NT2/D1 (cell line): Measurements from ENCODE around the gene MAGI3.

Source experiments
- DNase-seq: peaks from one replicate; pipeline ENCODE4 v3.0.0-alpha.2; 2011; ENCODE audit warnings: low read depth, low spot score
- H3K27me3 ChIP-seq: 2 replicates; pipeline ENCODE4 v1.6.0; 2011; ENCODE audit warnings: mild to moderate bottlenecking; ENCODE audit not compliant: insufficient read length, insufficient read depth
- H3K36me3 ChIP-seq: 2 replicates; pipeline ENCODE4 v1.6.1; 2011; ENCODE audit warnings: mild to moderate bottlenecking, low read length, mixed read lengths; ENCODE audit not compliant: insufficient read depth, insufficient read length
- H3K4me1 ChIP-seq: 2 replicates; pipeline ENCODE4 v1.5.1; 2011; ENCODE audit not compliant: insufficient read depth, insufficient read length
- H3K4me3 ChIP-seq: 2 replicates; pipeline ENCODE4 v1.5.1; 2011; ENCODE audit warnings: low read depth; ENCODE audit not compliant: insufficient read length
- H3K9ac ChIP-seq: 2 replicates; pipeline ENCODE4 v1.6.0; 2011; ENCODE audit warnings: low read depth; ENCODE audit not compliant: insufficient read length
- H3K9me3 ChIP-seq: 2 replicates; pipeline ENCODE4 v1.5.1; 2011; ENCODE audit warnings: mild to moderate bottlenecking, low read length; ENCODE audit not compliant: insufficient read depth
- SUZ12 ChIP-seq: IDR thresholded peaks from 2 replicates; pipeline ENCODE4 v1.6.1; 2011; ENCODE audit not compliant: insufficient read length, insufficient read depth; ENCODE audit errors: extremely low read depth
- YY1 ChIP-seq: IDR thresholded peaks from 2 replicates; pipeline ENCODE4 v1.6.1; 2011; ENCODE audit not compliant: insufficient read length, insufficient read depth
- ZNF274 ChIP-seq: IDR thresholded peaks from 2 replicates; pipeline ENCODE4 v1.6.1; 2011; ENCODE audit warnings: mild to moderate bottlenecking, low read depth, low read length

MAGI3 gene

DNA sequence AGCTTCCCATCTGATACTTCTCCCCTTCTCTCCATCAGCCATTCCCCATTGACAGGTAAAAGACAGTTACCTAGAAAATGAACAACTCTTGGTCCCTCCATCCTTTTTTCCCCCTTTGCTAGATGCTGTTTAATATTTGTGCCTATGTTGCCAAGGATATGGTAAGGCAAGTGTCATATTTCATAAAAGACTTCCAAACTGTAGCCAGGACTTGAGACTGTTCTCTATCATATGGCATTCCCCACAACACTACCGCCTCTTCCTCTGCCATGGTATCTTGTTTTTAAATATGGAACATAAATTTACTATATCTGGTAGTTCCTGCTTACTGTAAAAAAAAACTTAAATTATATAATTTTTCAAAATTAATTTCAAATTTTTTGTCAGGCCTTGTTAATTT, 271.8 kb downstream of the MAGI3 start:
- Histone ChIP-seq H3K4me1 (no peaks in the 10 kb centered on the region), H3K36me3 (peaks cover 2% of the 10 kb centered on the region), H3K9ac (no peak overlapping the region), H3K4me3 (no peak overlapping the region), H3K27me3 (no peaks in the 10 kb centered on the region), H3K9me3 (no peaks in the 10 kb centered on the region)
- DNase-seq: no peak
- TF ChIP-seq ZNF274 (no peak), SUZ12 (no peak), YY1 (no peak)

DNA sequence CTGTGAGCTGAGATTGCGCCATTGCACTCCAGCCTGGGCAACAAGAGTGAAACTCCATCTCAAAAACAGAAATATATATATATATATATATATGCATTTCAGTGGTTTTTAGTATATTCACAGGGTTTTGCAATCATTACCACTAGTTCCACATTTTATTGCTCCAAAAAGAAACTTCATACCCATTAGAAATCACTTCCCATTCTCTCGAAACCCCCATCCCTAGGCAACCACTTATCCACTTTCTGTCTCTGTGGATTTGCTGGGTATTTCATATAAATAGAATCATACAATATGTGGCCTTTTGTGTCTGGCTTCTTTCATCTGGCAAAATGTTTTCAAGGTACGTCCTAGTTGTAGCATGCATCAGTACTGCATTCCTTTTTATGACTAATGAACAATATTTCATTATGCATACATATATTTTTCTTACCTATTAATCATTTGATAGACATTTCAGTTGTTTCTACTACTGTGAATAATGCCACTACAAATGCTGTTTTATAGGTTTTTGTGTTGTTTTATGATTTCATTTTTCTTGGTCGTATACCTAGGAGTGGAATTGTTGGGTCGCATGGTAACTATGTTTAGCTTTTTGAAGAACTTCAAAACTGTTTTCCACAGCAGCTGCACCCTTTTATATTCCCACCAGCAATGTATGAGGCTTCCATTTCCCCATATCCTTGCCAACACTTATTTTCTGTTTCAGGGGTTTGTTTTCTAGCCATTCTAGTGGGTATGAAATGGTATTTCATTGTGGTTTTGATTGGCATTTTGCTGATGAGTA, 273.0 kb downstream of the MAGI3 start:
- no peak overlapping the region for H3K4me3 ChIP-seq
- H3K36me3 ChIP-seq: peaks cover 2% of the 10 kb centered on the region
- no peaks in the 10 kb centered on the region for H3K4me1 ChIP-seq
- no peaks in the 10 kb centered on the region for H3K27me3 ChIP-seq
- no peaks in the 10 kb centered on the region for H3K9me3 ChIP-seq
- TF ChIP-seq YY1: no peak
- no peak for TF ChIP-seq ZNF274
- no peak for TF ChIP-seq SUZ12
- DNase-seq: no peak
- no peak overlapping the region for H3K9ac ChIP-seq

DNA sequence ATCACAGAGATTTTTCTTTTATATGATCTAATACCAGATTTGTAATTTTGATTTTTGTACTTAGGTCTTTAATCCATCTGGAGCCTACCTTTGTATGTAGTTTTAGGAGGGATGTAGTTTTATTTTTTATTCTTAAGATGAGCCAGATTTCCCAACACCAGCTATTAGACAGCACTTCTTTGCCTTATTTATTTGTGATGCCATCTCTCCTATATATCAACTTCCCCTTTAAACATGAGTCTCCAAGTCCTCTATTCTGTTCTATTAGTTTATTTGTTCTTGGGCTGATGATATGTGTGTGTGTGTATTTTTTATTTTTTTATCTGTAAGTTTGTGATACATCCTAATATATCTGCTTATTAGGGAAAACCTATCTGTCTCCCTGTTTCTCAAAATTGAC, 274.8 kb downstream of the MAGI3 start:
- no peak overlapping the region for H3K4me3 ChIP-seq
- H3K9ac ChIP-seq: no peak overlapping the region
- H3K4me1 ChIP-seq: no peaks in the 10 kb centered on the region
- H3K27me3 ChIP-seq: no peaks in the 10 kb centered on the region
- DNase-seq: no peak
- no peaks in the 10 kb centered on the region for H3K36me3 ChIP-seq
- H3K9me3 ChIP-seq: no peaks in the 10 kb centered on the region
- no peak for TF ChIP-seq YY1
- no peak for TF ChIP-seq SUZ12
- TF ChIP-seq ZNF274: no peak

DNA sequence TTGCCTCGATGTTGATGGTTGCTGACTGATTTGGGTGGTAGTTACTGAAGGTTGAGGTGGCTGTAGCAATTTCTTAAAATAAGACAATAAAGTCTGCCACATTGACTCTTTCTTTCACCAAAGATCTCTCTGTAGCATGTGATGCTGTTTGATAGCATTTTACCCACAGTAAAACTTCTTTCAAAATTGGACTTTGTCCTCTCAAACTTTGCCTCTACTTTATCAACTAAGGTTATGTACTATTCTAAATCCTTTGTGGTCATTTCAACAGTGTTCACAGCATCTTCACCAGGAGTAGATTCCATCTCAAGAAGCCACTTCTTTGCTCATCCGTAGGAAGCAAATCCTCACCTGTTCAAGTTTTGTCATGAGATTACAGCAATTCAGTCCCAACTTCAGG, 275.8 kb downstream of the MAGI3 start:
- TF ChIP-seq ZNF274 (no peak), SUZ12 (no peak), YY1 (no peak)
- Histone ChIP-seq H3K36me3 (no peaks in the 10 kb centered on the region), H3K9me3 (no peaks in the 10 kb centered on the region), H3K4me3 (no peak overlapping the region), H3K4me1 (no peaks in the 10 kb centered on the region), H3K9ac (no peak overlapping the region), H3K27me3 (no peaks in the 10 kb centered on the region)
- no peak for DNase-seq

DNA sequence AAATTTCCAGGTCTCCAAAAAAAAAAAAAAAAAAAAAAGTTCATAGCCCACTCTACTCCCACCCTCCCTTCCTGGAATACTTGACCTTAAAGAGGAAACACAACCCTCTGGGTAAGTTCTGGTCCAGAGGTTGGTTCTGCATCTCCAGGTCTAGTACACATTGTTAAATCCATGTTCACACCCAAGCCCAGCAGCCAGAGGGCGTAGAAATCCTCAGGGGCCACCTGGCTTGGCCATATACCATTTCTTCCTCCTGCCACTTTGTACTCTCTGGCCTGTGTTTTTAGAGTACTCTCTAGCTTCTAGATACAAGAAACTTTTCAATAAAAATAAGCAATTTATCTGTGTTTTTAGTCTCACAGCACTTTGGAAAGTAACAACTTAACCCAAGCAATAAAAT, 279.7 kb downstream of the MAGI3 start:
- H3K9ac ChIP-seq: no peak overlapping the region

DNA sequence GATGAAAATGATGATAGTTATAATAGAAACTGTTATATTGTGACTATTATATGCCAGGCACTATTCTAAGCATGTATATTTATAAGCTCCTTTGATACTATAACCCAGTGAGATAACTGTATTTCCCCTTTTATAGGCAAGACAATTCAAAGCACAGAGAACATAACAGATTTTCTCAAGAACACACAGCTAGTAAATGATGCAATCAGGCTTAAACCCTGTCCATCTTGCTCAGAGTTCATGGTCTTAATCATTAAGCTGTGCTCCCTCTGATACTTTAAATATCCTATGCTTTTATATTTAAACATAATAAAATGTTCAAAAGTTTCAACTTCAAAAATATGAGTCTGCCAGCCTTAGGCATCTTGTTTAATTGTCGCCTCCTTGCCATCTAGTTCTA, 280.3 kb downstream of the MAGI3 start:
- H3K36me3 ChIP-seq: peaks cover 4% of the 10 kb centered on the region
- no peaks in the 10 kb centered on the region for H3K4me1 ChIP-seq
- H3K9me3 ChIP-seq: no peaks in the 10 kb centered on the region
- H3K27me3 ChIP-seq: no peaks in the 10 kb centered on the region
- no peak overlapping the region for H3K9ac ChIP-seq
- no peak for DNase-seq
- TF ChIP-seq YY1: no peak
- TF ChIP-seq SUZ12: no peak
- no peak overlapping the region for H3K4me3 ChIP-seq

More for the DNA sequence above, 279.7 kb downstream of the MAGI3 start:
- peaks cover 4% of the 10 kb centered on the region for H3K36me3 ChIP-seq
- H3K4me1 ChIP-seq: no peaks in the 10 kb centered on the region
- no peak overlapping the region for H3K4me3 ChIP-seq
- H3K27me3 ChIP-seq: no peaks in the 10 kb centered on the region
- DNase-seq: no peak
- TF ChIP-seq ZNF274 (no peak), SUZ12 (no peak), YY1 (no peak)
- H3K9me3 ChIP-seq: no peaks in the 10 kb centered on the region

DNA sequence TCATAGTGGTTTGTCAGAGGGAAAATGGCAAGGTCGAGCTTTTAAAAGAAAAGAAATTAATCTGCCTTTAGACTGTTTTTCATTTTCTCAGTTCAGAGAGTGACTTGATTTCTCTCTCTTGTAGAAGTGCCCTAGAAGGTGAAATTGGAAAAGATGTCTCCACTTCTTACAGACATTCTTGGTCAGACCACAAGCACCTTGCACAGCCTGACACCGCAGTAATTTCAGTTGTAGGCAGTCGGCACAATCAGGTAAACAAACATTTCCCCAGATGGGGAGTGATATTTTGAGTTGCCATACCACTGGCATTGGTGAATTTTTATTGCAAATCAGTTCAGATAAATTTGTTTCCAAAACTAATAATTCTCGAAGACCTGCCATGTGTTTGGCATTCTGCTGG, 282.2 kb downstream of the MAGI3 start:
- H3K36me3 ChIP-seq: peaks cover 4% of the 10 kb centered on the region
- H3K9ac ChIP-seq: no peak overlapping the region
- H3K27me3 ChIP-seq: no peaks in the 10 kb centered on the region
- DNase-seq: no peak
- H3K4me3 ChIP-seq: no peak overlapping the region
- TF ChIP-seq ZNF274 (no peak), YY1 (no peak), SUZ12 (no peak)
- H3K9me3 ChIP-seq: no peaks in the 10 kb centered on the region
- H3K4me1 ChIP-seq: no peaks in the 10 kb centered on the region

DNA sequence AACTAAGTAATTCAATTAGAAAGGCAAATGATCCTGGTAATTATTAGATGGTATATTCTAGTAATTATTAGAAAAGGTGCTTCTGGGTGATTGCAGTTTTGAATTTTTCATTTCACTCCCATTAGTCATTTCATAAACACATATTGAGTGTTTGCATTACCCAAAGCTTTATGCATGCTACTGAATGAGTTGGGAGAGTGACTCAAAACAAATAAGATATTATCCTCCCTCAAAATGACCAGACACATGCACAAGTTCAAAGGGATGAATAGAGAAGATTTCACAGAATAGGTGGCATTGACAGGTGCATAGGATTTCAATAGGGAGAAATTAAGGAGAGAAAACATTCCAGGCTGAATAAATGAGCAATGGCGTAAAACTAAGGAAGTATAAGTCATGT, 284.3 kb downstream of the MAGI3 start:
- Histone ChIP-seq H3K36me3 (peaks cover 4% of the 10 kb centered on the region), H3K27me3 (no peaks in the 10 kb centered on the region), H3K9me3 (no peaks in the 10 kb centered on the region), H3K9ac (no peak overlapping the region), H3K4me3 (no peak overlapping the region), H3K4me1 (no peaks in the 10 kb centered on the region)
- DNase-seq: no peak
- no peak for TF ChIP-seq YY1
- TF ChIP-seq SUZ12: no peak
- TF ChIP-seq ZNF274: no peak
